EL (cell line): ENCODE results near the gene HDAC3.
A peak's percentile ranks its signal among the peaks of the same experiment; 100 is the strongest.

Source experiments
- DNase-seq: peaks from one replicate; pipeline ENCODE4 v3.0.0-alpha.2; 2016

The HDAC3 gene

DNA sequence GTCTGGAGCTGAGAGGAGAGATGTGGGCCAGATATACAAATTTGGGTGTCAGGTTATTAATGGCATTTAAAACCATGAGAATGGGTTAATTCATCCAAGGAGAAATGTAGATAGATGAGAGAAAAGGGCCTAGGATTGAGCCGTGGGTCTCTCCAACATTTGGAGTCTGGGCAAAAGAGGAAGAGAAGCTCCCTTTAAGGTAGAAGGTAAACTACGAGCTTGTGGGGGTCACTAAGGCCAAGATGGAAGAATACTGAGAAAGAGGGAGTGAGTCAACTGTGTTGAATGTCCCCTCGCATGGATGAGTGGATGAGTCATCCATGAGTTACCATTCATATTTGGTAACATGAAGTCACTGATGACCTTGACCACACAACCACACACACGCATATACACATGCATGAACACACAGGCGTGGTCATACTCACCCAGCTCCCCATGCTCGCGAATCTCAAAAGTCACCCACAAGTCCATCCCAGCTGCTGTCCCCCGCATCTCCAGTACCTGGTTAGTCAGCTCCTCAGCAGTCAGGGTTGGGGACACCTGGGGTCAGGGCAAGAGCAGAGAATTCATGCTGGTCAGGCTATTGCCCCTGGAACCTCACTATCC is 21.4 kb upstream of the HDAC3 start:
- DNase-seq = peak; percentile 94

DNA sequence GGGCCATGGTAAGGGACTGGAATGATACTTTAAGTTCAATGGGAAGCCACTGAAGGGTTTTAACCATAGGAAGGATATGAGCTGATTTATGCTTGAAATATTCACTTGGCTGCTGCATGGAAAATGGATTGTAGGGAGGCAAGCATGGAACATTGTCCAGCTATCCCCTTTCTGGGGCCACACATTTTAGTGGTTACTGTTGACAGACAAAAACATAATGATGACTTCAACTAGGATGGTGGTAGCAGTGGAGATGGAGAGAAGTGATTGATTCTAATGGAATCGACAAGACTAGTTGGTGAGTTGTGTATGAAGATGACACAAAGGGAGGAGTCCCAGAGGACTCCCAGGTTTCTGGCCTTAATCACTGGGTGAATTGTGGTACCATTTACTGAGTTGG is 20.8 kb upstream of the HDAC3 start:
- DNase-seq = peak; percentile 22

DNA sequence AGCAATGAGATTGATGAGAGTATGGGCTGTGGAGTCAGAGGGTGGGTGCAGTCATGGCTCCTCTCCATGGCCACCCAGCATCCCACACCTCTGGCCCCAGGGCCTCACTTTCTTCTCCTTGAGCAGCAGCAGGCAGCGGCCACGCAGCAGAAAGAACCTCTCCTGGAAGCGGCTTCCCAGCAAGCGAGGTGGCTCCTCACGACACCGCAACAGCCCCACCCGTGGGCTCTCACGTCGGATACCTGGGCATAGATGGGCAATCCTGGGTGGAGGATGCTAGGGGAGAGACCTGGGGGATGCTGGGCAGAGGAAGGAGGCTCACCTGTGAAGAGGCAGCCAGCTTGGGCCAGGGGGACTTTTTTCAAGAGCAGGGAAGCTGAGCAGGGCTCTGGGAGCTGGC is 19.7 kb upstream of the HDAC3 start:
- no peak for DNase-seq

DNA sequence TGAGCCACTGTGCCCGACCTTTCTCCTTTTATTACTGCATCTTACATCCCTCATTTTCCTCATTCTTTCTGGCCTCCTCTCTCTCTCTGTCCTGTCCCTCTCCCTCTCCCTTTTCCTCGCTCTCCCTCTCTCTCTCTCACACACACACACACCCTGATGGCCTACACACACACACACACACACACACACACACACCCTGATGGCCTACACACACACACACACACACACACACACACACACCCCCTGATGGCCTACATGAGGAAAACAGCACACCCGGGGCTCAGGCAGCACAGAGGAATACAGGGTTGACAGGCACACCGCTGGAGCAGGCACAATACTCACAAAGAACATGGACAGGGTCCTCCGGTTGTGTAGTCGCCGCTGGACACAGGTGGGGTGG is 18.4 kb upstream of the HDAC3 start:
- DNase-seq = no peak

DNA sequence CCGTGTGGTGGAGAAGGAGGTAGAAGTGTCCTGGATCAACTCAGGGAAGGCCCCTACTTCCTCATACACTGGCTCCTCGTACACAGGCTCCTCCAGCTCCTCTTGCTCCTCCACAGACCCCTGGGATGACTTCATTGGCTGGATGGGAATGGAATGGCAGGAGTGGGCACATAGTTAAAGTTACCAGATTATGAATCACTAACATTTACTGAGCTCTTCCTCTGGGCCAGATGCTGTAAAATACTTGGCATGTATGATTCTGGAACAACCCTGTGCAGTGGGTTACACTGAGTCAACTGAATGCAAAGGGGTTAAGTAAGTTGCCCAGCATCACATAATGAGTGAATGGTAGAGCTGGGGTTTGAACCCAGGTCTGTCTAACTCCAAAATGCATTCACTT is 17.6 kb upstream of the HDAC3 start:
- peak; percentile 97 for DNase-seq

DNA sequence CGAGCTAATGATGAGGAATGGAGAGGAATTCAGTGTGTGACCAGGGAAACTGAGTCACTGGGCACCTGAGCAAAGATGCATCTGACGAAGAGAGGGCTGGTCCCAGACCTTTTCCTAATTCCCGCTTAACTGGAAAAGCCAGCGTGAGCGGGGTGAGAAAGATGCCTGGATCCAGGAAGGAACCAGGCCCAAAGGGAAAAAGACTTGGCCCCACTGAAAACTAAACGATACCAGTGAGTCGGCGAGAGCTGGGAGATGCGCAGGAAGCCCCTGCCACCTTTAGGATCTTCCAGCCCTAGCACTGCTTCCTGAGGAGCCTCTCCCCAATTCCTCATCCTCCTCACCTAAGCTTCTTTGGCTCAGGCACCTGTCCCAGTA is 15.1 kb upstream of the HDAC3 start:
- DNase-seq = no peak

DNA sequence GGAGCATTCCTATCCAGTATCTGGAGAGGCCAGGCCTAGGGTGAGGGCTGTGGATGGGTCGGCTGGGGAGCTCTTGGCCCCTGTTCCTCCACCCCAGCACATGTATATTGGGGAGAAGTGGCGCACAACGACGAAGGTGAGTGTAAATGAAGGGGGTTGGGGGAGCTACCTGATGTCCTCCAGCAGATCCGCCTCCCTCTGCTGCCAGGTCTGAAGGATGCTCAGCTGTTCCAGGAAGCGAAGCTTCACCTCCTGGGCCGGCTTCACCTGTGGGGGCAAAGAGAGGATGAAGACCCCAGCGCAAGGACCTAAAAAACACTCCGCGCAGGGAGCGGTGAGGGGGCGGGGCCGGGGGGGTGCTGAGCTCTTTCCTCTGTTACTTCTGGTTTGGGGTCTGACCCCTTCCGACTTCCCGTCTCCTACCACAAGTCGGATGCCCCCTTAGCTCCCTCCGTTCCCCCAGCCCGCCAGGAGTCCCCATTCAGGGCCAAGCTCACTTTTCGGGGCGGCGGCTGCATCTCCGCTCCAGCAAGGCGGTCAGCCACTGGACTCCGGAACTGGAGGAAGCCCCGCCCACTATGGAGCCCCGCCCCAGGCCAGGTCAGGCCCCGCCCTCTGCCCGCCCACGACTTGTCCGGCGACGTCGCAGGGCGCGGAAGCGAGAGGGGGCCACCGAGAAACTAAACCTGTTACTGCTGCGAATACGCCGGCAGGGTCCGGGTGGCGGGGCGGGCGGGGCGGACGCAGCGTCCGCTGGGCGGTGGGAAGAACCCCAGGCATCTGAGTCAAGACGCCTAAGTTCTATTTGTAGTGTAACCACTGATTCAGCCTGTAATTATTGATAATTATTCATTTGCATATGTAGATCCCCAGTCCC is 14.4 kb upstream of the HDAC3 start, which contains the start of gene FCHSD1:
Gene FCHSD1 (minus strand): TSS at position 568 of the 877 bp plus-strand sequence. CDS start 50 bp downstream, at position 518.
- peak; percentile 84 for DNase-seq

DNA sequence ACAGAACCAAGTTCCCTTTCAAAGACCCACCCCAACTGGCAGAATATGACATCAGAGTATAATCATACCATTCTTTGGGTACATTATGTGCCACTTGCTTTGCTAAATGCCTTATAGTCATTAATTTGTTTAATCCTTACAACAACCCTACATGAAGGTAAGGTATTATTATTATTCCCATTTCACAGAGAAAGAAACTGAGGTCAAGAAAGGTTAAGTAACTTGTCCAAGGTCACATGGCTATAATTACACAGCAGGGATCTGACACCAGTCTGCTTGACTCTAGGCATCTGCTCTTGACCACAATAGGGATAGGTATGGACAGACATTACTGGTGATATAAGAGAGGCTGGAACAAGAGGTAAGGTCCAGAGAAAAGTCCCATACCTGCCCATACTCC is 13.3 kb upstream of the HDAC3 start:
- no peak for DNase-seq

DNA sequence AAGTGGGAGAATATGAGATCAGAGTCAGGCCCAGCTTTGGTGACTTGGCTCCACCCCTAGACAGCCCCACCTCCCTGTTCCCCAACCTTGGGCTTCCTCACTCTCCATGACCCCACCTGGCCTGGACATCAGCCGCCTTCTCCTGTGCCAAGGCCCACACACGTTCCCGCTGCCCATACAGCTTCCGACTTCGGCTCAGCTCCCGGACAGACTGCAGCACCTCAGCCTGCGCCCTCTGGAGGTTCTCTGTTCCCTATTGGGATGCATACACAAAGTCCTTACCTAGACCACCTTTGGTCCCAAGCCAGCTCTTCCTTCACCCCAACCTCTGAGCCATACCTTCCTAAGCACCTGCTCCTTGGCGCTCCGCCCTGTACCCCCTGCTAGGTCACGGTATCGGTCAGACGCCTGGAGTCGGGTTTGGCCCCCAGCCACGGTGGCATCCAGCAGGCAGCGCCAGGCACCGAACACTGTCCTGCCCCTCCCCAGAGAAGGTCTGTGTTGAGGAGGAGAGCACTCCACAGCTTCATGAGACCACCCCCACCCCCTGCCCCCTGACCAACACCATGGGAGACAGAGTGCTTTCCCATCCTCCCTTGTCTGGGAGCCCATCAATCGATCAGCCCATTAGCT is 12.5 kb upstream of the HDAC3 start:
- DNase-seq = no peak

DNA sequence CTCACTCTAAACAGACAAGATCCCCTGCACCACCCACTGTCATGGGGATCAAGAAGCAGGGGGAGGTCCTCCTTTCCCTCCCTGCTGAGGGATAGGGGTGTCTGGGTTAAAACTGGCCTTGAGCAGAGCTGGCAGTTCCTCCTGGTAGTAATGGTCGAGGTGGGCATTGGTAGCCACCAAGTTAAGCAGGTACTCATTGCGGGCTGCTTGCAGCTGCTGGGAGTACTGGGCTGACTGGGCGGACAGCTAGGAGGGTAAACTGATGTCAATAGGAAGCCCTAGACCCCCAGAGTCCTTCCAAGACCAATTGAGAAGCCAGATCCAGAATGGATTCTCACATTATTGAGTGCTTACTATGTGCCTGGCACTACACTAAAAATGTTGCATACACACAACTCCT is 11.2 kb upstream of the HDAC3 start:
- DNase-seq = no peak

DNA sequence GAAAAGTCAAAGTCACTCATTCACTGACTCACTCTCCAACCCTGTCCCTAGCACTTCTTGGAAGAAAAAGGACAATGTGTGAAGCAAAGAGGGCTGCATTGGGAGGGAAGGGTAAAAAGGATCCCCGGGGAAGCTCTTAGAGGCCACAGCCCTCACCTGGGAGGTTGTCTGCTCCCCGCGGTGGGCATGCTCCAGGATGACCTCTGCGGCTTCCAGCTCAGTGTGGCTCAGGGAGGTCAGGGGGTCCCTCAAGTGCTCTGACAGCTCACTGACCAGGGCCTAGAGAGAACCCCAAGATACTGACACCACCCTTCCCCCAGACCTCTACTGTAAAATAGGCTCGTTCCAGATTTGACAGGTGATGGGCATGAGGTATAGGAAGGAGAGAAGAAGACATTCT is 10.6 kb upstream of the HDAC3 start:
- no peak for DNase-seq

DNA sequence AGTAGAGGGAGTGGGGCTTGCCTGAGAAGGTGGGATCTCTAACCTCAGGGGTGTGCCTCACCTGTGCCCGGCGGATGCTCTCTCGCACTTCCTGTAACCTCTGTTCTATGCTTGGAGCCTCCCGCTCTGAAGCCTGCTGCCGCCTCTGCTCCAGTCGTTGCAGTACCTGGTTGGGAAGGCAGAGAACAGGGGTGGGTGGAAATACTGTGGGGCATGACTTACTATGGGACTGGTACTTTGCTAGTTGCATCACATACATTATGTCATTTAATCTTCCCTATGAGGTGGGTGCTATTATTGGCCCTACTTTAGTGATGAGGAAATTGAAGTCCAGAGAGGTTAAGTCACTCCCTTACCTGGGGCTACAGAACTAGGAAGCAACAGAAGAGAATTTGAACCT is 9.4 kb upstream of the HDAC3 start:
- DNase-seq = no peak

DNA sequence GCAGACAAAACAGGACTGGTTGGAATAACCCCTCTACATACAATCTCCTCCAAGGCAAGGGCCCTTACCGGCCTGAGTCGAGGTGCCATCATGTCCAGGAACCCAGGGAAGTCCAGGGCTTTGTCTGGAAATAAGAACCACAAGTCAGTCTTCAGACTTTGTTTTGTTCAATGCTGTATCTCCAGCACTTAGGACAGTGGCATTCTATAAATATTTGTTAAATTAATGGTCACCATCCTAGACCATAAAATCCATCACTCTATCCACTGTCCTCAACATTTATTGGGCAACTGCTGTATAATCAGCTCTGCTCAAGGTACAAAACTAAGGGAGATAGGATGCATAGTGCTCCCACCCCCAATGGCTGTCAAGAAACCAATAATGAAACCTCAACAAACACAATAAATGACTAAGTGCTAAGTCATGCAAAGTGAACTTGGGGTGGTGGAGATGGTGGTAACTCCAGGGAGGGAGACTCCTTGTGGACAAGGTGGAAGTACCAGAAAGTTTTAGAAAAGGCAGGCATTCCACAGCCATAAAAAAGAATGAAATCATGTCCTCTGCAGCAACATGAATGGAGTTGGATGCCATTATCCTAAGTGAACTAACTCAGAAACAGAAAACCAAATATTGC is 5.1 kb upstream of the HDAC3 start:
- DNase-seq = peak; percentile 82

DNA sequence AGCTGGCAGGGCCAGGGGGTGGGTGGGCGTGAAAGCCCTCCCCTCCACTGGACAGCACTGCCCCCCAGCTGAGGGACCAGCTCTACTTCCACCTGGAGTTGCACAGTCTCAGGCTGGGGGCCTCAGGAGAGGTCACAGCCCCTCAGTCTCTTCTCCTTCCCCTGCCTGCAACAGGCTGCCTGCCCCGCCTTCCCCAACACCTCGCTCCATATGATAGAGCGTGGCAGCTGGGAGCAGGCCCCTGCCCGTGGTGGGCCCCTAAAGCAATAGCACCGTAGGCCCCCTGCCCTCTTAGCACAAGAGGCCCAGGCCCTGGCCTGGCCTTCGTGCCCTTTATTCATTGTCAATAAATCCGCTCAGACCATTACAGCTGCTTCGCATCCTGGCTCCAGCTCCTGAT is 4.0 kb upstream of the HDAC3 start:
- no peak for DNase-seq

DNA sequence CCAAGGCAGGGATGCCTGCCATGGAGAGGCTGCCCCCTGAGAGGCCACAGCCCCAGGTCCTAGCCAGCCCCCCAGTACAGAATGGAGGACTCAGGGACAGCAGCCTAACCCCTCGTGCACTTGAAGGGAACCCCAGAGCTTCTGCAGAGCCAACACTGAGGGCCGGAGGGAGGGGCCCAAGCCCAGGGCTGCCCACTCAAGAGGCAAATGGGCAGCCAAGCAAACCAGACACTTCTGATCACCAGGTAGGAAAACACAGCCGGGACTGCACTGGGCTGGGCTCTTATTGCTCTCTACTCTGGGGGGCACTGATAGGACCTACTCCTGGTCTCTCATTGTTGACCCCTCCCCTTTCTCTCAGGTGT is 3.4 kb upstream of the HDAC3 start:
- no peak for DNase-seq

DNA sequence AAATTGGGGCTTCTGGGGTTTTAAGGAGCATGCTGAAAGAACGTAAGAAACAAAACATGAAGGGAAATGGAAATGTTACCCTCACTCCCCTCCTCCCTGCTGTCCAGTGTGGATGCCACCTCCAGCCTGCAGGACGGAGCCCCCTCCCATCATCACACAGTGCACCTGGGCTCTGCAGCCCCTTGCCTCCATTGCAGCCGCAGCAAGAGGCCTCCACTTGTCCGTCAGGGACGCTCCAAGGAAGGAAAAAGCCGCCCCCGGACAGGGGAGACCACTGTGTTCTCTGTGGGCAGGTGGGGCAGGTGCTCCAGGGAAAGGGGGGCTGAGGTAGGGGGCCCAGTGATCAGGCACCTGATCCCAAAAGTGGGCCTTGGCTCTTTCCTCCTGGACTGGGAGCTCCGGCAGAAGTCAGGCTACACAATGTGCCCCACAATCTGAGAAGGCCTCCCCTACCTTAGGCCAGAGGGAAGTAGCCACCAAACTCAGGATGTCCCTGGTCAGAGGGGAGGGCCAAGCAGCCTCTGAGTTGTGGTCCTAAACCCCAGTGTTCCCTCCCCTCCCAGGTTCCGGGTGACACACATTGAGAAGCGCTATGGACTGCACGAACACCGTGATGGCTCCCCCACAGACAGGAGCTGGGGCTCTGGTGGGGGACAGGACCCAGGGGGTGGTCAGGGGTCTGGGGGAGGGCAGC is 2.9 kb upstream of the HDAC3 start:
- DNase-seq = no peak

DNA sequence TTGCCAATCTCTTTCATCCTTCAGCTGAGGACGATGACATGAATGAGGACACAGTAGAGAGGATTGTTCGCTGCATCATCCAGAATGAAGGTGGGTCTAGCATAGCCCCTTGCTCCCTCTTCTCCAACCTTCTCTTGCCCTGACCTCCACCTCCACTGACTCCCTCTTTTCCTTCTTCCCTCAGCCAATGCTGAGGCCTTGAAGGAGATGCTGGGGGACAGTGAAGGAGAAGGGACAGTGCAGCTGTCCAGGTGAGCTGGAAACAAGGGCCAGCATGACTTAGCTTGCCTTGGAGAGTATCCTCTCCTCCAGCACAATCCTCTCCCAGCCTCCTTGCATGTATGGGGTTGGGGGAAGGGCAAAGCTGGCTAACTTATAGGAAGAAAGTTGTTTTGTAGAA is 2.1 kb upstream of the HDAC3 start:
- DNase-seq = no peak

DNA sequence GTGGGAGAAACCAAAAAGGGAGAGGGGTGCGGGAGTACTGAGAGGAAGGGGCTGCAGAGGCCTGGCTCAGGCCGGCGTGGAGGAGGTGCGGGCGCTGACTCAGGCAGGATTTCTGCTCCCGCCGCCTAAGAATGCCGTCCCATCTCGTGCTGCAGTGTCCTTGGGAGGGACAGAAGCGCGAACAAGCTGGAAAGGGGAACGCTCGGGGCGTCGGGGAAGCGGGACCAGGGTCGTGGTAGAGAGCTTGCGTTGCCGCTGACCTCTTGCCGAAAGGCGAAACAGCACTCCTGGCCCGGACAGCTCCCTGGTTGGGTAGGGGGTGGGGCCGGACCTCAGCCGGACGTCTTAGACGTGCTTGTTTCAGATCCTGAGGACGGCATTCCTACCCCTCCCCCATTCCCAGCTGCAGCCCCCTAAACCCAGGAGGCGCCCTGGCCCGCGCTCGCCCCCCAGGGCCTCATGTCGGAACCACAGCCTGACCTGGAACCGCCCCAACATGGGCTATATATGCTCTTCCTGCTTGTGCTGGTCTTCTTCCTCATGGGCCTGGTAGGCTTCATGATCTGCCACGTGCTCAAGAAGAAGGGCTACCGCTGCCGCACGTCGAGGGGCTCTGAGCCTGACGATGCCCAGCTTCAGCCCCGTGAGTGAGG is 1.2 kb upstream of the HDAC3 start:
- DNase-seq = peak; percentile 67

DNA sequence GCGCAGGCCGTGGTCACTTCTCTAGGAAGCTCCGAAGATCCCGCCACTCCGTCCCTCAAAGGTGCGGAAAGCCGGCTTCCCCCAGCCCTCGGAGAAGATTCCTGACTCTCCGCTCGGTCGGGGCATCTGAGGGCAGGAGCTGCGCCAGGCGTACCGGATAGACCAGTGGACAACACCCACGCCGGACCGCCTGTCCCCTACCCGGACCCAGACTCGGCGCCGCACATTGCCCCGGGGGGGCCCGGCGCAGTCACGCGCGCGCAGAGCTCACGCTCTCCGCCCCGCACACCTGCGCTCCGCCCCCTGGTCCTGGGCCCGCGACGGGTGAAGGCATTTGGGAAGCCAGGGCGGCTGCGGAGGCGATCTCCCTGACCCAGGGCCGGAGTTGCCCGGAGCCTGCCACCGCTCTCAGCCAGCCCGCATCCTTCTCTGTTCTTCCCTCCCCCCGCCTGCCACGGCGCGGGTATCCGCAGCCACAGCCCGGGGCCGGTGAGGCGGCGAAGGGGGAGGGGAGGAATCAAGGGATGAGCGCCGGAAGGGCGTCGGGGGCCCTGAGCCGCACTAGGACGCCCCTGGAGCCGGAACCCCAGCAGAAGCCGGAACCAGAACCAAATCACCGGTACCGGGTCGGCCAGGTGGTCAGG is 596 bp upstream of the HDAC3 start:
- DNase-seq = peak; percentile 30

DNA sequence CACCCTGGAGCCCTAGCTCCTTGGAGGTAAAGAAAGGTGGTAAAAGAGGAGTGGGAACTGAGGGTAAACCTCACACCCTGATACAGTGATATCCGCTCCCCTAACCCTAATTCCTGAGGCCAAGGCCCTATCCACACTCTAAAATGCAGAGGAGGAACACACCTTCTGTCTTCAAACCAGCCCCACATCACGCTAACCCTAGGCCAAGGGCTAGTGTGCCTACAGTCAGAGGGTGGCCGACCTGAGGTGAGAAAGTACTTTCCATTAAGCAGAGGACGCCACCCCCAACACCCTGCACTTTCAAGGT is 590 bp downstream of the HDAC3 start:
- DNase-seq = no peak

DNA sequence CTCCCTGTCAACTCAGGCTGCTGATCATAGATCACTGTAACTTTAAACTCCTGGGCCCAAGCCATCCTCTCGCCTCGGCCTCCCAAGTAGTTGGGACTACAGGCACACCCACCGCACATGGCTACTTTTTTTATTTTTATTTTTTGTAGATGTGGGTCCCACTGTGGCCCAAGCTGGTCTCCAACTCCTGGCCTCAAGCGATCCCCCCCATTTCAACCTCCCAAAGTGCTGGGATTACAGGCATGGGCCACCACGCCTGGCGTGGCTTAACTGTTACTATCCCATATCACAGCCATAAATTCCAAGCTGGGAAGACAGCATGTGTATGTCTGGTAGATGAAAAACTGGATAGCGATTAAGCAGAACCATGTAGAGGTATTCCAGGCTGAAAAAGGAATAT is 1.0 kb downstream of the HDAC3 start:
- no peak for DNase-seq

DNA sequence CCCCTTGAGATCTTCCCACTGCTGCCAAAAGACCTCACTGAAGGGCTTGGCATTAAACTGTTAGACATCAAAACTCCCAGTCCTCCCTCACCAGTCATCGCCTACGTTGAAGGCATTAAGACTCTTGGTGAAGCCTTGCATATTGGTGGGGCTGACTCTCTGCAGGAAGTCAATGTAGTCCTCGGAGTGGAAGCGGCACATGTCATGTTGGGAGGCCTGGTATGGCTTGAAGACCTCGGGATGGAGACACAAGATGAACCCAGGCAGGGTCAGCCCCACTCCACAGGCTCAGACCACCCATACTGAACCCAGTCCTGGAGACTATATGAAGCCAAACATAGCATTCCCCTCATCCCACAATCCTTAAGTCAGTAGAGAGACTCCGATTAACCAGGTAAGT is 1.9 kb downstream of the HDAC3 start:
- DNase-seq = no peak
